GM12872 (cell line): ENCODE measurements around the gene TMEM222.

Source experiments
- CTCF ChIP-seq: IDR thresholded peaks from 3 replicates; pipeline ENCODE4 v1.5.1; 2011; ENCODE audit warnings: low read depth, mild to moderate bottlenecking, low read length, moderate library complexity; ENCODE audit not compliant: insufficient read depth

The TMEM222 gene

GRCh38 chr1:27346991-27347624 is 25.1 kb downstream of the TMEM222 start:
- no peak for TF ChIP-seq CTCF

GRCh38 chr1:27348861-27349783 is 27.2 kb downstream of the TMEM222 start:
- TF ChIP-seq CTCF, result no peak

GRCh38 chr1:27349784-27350662 is 28.1 kb downstream of the TMEM222 start:
- TF ChIP-seq CTCF, result no peak

- no peak for TF ChIP-seq CTCF
These were observed 28.9 kb downstream of the TMEM222 start for GRCh38 chr1:27350663-27351540.

- no peak for TF ChIP-seq CTCF
These were observed 29.7 kb downstream of the TMEM222 start for GRCh38 chr1:27351541-27352107.

GRCh38 chr1:27353166-27353565 is 31.2 kb downstream of the TMEM222 start:
- TF ChIP-seq CTCF, result no peak
